RWPE1 (cell line): ENCODE data around the gene ZNF628.
A peak's percentile ranks its signal among the peaks of the same experiment; 100 is the strongest.

Source experiments
- CTCF ChIA-PET: fragments of 350-600 bp; sonication (Branson Sonifier 250); formaldehyde crosslinking; extraction: SDS; loops from one replicate; lab custom pipeline; 2021; lab: Yijun Ruan, JAX
- POLR2A ChIA-PET: fragments of 400-600 bp; formaldehyde crosslinking; extraction: SDS; loops from one replicate; lab custom pipeline; 2020; ENCODE audit warnings: antibody characterized with exemption; ENCODE audit not compliant: low non-redundant PET; lab: Yijun Ruan, JAX
- DNase-seq: peaks from one replicate; pipeline ENCODE4 v3.0.0; 2012; ENCODE audit warnings: low spot score
- H3K27ac ChIP-seq: fragments of 450-650 bp; 2 replicates; pipeline ENCODE4 v1.5.1; 2017
- TF ChIP-seq, protein P1 (sequence below): fragments of 450-650 bp; conservative IDR thresholded peaks from 2 replicates; pipeline ENCODE4 v1.5.1; 2017; ENCODE audit warnings: low read depth, mild to moderate bottlenecking

The ZNF628 gene

DNA sequence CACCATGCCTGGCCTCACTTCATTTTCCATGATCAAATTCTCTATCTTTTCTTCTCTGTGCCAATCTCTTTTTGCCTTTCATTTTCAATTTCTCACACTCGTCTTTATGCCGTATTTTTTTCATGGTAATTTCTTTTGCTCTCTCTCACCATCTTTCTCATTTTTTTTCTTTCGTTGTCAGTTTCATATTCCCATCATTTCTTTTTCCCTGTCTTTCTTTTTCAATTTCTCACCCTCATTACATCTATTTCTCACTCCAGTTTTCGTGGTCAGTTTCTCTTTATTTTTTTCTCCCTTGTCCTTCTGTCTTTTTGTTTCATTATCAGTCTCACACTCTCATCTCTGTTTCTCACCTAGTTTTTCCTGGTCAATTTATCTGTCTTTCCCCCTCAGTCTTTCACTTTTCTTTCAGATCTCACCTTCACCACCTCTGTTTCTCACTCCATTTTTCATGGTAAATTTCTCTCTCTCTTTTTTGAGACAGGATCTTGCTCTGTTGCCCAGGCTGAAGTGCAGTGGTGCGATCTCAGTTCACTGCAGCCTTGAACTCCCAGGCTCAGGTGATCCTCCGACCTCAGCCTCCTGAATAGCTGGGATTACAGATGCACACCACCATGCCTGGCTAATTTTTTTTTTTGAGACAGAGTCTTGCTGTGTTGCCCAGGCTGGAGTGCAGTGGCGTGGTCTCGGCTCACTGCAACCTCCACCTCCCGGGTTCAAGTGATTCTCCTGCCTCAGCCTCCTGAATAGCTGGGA is 26.0 kb downstream of the ZNF628 start:
- TF ChIP-seq, protein P1, sequence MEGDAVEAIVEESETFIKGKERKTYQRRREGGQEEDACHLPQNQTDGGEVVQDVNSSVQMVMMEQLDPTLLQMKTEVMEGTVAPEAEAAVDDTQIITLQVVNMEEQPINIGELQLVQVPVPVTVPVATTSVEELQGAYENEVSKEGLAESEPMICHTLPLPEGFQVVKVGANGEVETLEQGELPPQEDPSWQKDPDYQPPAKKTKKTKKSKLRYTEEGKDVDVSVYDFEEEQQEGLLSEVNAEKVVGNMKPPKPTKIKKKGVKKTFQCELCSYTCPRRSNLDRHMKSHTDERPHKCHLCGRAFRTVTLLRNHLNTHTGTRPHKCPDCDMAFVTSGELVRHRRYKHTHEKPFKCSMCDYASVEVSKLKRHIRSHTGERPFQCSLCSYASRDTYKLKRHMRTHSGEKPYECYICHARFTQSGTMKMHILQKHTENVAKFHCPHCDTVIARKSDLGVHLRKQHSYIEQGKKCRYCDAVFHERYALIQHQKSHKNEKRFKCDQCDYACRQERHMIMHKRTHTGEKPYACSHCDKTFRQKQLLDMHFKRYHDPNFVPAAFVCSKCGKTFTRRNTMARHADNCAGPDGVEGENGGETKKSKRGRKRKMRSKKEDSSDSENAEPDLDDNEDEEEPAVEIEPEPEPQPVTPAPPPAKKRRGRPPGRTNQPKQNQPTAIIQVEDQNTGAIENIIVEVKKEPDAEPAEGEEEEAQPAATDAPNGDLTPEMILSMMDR = no peak
- CTCF ChIA-PET = interaction anchor here (1.4 kb wide), 1 partner anchor 34 kb away, joined by 7 read pairs; no protein-coding TSS in a partner anchor
- no peak for DNase-seq
- no peak overlapping the region for H3K27ac ChIP-seq
- POLR2A ChIA-PET = no interaction called here

DNA sequence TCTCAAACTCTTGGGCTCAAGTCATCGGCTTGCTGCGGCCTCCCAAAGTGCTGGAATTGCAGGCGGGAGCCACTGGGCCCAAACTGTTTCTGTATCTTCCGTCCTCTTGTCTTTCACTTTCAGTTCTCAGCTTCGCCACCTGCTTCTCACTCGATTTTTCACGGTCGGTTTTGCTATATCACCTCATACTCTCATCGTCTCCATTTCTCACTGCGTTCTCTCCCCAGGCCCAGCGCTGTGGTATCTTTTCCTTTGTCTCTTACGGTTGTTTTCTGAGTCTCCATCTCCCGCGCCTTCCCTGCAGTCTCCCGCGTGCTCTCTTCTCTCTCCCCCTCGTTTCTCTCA is 26.7 kb downstream of the ZNF628 start:
- DNase-seq = no peak
- H3K27ac ChIP-seq = peak overlapping the region; percentile 57
- TF ChIP-seq, protein P1 = no peak
- ChIA-PET POLR2A (no interaction called here), CTCF (interaction anchor here (0.7 to 2.3 kb wide), 4 partner anchors 9 to 36 kb away, joined by 3 to 43 read pairs (median 8); no protein-coding TSS in a partner anchor)

DNA sequence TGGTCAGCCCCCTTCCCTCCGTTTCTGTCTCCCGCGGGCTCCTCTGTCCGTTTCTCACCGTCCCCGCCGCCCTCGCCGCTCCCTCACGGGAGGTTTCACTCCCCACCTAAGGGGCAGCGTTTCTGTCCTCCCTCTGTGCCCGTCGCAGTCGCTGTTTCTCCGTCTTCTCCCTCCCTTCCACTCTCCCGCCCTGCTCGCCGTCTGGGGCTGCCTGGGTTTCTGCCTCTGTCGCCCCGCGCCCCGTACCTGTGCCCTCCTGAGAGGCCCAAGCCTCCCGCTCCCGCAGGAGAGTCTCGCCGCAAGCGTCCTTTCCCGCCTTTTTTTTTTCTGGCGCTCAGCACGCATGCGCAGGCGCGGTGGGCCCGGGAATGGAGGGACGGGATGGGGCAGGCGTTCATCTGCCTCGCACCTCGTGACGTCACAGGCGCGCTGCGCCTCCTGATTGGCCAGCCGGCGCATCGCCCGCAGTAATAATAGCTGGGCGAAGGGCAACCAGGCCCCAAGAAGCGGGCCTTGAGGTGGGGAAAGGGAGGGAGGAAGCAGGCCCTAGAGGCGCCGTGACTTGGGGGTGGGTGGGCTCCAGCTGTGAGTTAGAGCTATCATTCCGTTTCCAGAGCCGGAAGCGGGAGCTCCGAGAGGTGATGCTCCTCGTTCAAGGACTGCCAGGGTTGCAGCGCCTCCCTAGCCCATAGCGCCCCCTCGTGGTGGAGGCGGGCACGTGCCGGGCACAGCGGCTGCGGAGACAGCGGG is 27.3 kb downstream of the ZNF628 start:
- TF ChIP-seq, protein P1 = peak; percentile 97
- ChIA-PET CTCF (interaction anchor here (0.6 to 2.3 kb wide), 19 partner anchors 9 to 437 kb away, joined by 3 to 43 read pairs (median 5); partner anchors contain the start of gene ZNF628), POLR2A (interaction anchor here (0.6 kb wide), 2 partner anchors 26 to 435 kb away, joined by 3 to 4 read pairs; no protein-coding TSS in a partner anchor)
- peak overlapping the region; percentile 57 for H3K27ac ChIP-seq
- DNase-seq = peak; percentile 99

DNA sequence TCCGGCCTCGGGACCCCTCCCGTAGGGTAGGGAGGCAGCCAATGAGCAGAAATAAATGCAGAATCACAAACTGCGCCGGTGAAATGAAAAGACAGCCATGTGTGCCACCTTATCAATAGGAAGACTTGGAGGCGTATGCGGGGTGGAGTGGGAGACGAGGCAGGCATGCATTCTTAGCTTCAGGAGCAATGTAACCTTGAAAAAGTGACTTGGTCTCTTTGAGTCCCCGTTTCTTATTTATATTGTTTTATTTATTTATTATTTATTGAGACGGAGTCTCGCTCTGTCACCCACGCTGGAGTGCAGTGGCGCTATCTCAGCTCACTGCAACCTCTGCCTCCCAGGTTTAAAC is 27.8 kb downstream of the ZNF628 start:
- ChIA-PET POLR2A (interaction anchor here (0.6 kb wide), 2 partner anchors 26 to 435 kb away, joined by 3 to 4 read pairs; no protein-coding TSS in a partner anchor), CTCF (interaction anchor here (0.5 to 2.3 kb wide), 16 partner anchors 9 to 416 kb away, joined by 3 to 43 read pairs (median 5); no protein-coding TSS in a partner anchor)
- no peak for DNase-seq
- TF ChIP-seq, protein P1 = peak; percentile 50
- peak overlapping the region; percentile 57 for H3K27ac ChIP-seq

DNA sequence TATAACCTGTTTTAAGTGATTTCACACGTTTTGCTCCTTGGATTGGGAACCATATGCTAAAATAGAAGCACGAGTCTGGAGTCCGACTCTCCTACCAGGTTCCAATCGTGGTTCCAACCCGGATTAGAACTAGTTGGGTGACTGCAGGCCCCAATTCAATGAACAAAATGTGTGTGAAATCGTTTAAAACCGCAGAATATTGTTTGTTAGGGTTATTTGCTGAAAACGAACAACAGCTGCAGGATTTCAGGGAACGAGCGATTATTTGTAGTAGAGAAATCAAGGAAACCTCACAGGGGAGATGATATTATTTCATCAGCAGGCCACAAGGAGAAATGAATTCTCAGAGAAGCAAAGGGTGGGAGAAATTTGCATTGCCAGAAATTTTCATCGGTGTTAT is 28.6 kb downstream of the ZNF628 start:
- no peak for DNase-seq
- no peak overlapping the region for H3K27ac ChIP-seq
- TF ChIP-seq, protein P1 = no peak
- ChIA-PET CTCF (interaction anchor here (2.3 kb wide), 1 partner anchor 38 kb away, joined by 43 read pairs; no protein-coding TSS in a partner anchor), POLR2A (no interaction called here)

DNA sequence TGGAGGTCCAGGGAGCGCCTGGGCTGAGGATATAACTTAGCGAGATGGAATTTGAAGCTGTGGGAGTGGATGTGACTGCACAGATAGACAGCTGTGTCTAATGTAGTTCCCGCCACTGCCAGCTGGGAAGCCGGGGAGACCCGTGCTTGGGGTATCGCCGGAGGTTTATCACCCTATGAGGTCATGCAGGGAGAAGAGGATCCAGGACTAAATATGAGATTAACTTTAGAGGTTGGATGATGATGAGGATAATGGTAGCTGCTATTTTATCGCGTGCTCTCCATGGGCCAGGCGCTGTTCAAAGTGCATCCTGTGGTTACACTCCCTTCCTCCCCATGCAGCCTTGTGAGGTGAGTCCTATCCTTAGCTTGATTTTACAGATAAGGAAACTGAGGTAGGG is 31.7 kb downstream of the ZNF628 start:
- no peak for DNase-seq
- no peak overlapping the region for H3K27ac ChIP-seq
- POLR2A ChIA-PET = no interaction called here
- CTCF ChIA-PET = no interaction called here
- TF ChIP-seq, protein P1 = no peak
